ENCODE data around the gene SUSD1. TPM values are rescaled to one million over a fixed set of nuclear protein-coding genes. Genes with fewer than 3 reads are reported as not detected.

The SUSD1 gene
- total RNA-seq, 1 donor from 2014 or later, result 26.0 TPM

GRCh38 chr9:112103405-112103804, 71.7 kb downstream of the SUSD1 start:
- no peak overlapping the region for H3K27ac Mint-ChIP-seq
- TF ChIP-seq CTCF (IDR thresholded peaks at IDR 0.05; ENCODE audit: unreplicated experiment), result no peak
- H3K27me3 Mint-ChIP-seq (ENCODE audit: low read depth), result no peaks in the 10 kb centered on the region
- H3K9me3 Mint-ChIP-seq, result no peaks in the 10 kb centered on the region
- DNase-seq (ENCODE audit: low spot score in 2 of 2, unreplicated experiment in 2 of 2), result no peak
- H3K36me3 Mint-ChIP-seq, result peaks cover 13% of the 10 kb centered on the region
- no peak overlapping the region for H3K4me3 Mint-ChIP-seq
- peaks cover 5% of the 10 kb centered on the region for H3K4me1 Mint-ChIP-seq

- peak; percentile 83 for TF ChIP-seq CTCF (IDR thresholded peaks at IDR 0.05; ENCODE audit: unreplicated experiment)
- Mint-ChIP-seq H3K27me3 (ENCODE audit: low read depth) (no peaks in the 10 kb centered on the region), H3K27ac (no peak overlapping the region), H3K36me3 (peaks cover 27% of the 10 kb centered on the region), H3K4me1 (no peaks in the 10 kb centered on the region), H3K9me3 (peaks cover 9% of the 10 kb centered on the region), H3K4me3 (no peak overlapping the region)
- peak in 1 of 2 experiments; percentile 57 for DNase-seq (ENCODE audit: low spot score in 2 of 2, unreplicated experiment in 2 of 2)
These were observed 77.1 kb downstream of the SUSD1 start for GRCh38 chr9:112097712-112098688.

GRCh38 chr9:112094948-112095681, 80.0 kb downstream of the SUSD1 start:
- TF ChIP-seq CTCF (IDR thresholded peaks at IDR 0.05; ENCODE audit: unreplicated experiment), result no peak
- H3K27me3 Mint-ChIP-seq (ENCODE audit: low read depth), result no peaks in the 10 kb centered on the region
- H3K27ac Mint-ChIP-seq, result no peak overlapping the region
- DNase-seq (ENCODE audit: low spot score in 2 of 2, unreplicated experiment in 2 of 2), result no peak
- no peak overlapping the region for H3K4me3 Mint-ChIP-seq
- H3K36me3 Mint-ChIP-seq, result peaks cover 22% of the 10 kb centered on the region
- H3K9me3 Mint-ChIP-seq, result peaks cover 9% of the 10 kb centered on the region
- H3K4me1 Mint-ChIP-seq, result no peaks in the 10 kb centered on the region

- H3K36me3 Mint-ChIP-seq, result peaks cover 22% of the 10 kb centered on the region
- H3K4me3 Mint-ChIP-seq, result no peak overlapping the region
- H3K9me3 Mint-ChIP-seq, result peaks cover 9% of the 10 kb centered on the region
- no peak for TF ChIP-seq CTCF (IDR thresholded peaks at IDR 0.05; ENCODE audit: unreplicated experiment)
- no peak for DNase-seq (ENCODE audit: low spot score in 2 of 2, unreplicated experiment in 2 of 2)
- H3K27me3 Mint-ChIP-seq (ENCODE audit: low read depth), result no peaks in the 10 kb centered on the region
- H3K27ac Mint-ChIP-seq, result no peak overlapping the region
- H3K4me1 Mint-ChIP-seq, result no peaks in the 10 kb centered on the region
These were observed 80.9 kb downstream of the SUSD1 start for GRCh38 chr9:112094241-112094640.

GRCh38 chr9:112093870-112094216, 81.3 kb downstream of the SUSD1 start:
- Mint-ChIP-seq H3K36me3 (peaks cover 23% of the 10 kb centered on the region), H3K27ac (no peak overlapping the region), H3K9me3 (peaks cover 9% of the 10 kb centered on the region), H3K4me1 (no peaks in the 10 kb centered on the region), H3K4me3 (no peak overlapping the region), H3K27me3 (ENCODE audit: low read depth) (no peaks in the 10 kb centered on the region)
- DNase-seq (ENCODE audit: low spot score in 2 of 2, unreplicated experiment in 2 of 2), result no peak
- no peak for TF ChIP-seq CTCF (IDR thresholded peaks at IDR 0.05; ENCODE audit: unreplicated experiment)

Measured in mesothelial cell of epicardium (in vitro differentiated cells).